NOMO-1 treated with DMSO at 0.1 percent for 48 hours (cell line): ENCODE measurements around the gene CFAP54.
"Not testable (repeated sequence)": the region's sequence is repeated elsewhere in the genome, so short reads cannot be mapped to it uniquely, and the experiment has no call there.

Source experiments
- DNase-seq: peaks from one replicate; lab custom pipeline; 2025; ENCODE audit not compliant: unreplicated experiment; lab: John Stamatoyannopoulos, UW

CFAP54 gene

GRCh38 chr12:96489392-96490056 is at the start of gene CFAP54:
Gene CFAP54 (plus strand): TSS chr12:96489577. CDS start chr12:96489610, 33 bp downstream.
- peak; percentile 89 for DNase-seq

- no peak for DNase-seq
Measured at GRCh38 chr12:96441816-96442215, 47.6 kb upstream of the CFAP54 start.

- no peak for DNase-seq
Measured at GRCh38 chr12:96442906-96443305, 46.5 kb upstream of the CFAP54 start.

DNA sequence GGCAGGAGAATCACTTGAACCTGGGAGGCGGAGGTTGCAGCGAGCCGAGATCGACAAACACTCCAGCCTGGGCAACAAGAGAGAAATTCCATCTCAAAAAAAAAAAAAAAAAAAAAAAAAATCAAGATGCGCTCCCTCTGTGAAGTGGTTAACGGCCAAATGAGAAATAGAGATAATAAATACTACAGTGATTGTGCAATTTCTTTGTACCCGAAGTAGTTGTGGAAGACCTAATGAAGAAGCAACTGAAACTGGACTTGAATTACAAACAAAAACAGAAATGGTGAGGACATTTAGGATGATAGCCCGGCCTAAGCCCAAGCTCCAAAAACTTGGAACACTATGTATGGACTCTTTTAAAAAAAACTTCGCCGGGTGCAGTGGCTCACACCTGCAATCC is 45.0 kb upstream of the CFAP54 start:
- no peak for DNase-seq

GRCh38 chr12:96445691-96446583 is 43.4 kb upstream of the CFAP54 start:
- DNase-seq = peak; percentile 27

GRCh38 chr12:96447256-96447655 is 42.1 kb upstream of the CFAP54 start:
- no peak for DNase-seq

GRCh38 chr12:96448300-96448699 is 41.1 kb upstream of the CFAP54 start:
- no peak for DNase-seq

DNA sequence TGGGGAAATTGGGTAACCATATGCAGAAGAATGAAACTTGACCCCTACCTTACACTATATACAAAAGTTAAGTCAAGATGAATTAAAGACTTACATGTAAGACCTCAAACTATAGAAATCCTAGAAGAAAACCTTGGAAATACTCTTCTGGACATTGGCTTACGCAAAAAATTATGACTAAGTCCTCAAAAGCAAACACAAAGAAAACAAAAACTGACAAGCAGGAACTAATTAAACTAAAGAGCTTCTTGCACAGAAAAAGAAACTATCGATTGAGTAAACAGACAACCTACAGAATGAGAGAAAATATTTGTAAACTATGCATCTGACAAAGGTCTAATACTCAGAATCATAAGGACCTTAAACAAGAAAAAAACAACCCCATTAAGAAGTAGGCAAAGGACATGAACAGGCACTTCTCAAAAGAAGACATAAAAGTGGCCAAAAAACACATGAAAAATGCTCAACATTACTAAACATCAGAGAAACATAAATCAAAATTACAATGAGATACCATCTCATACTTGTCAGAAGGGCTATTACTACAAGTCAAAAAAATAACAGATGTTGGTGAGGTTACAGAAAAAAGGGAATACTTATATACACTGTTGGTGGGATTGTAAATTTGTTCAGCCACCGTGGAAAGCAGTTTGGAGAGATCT is 37.0 kb upstream of the CFAP54 start:
- no peak for DNase-seq

- no peak for DNase-seq
Measured at GRCh38 chr12:96454396-96454795, 35.0 kb upstream of the CFAP54 start.

GRCh38 chr12:96456265-96456974 is 33.0 kb upstream of the CFAP54 start:
- DNase-seq = peak; percentile 85

DNA sequence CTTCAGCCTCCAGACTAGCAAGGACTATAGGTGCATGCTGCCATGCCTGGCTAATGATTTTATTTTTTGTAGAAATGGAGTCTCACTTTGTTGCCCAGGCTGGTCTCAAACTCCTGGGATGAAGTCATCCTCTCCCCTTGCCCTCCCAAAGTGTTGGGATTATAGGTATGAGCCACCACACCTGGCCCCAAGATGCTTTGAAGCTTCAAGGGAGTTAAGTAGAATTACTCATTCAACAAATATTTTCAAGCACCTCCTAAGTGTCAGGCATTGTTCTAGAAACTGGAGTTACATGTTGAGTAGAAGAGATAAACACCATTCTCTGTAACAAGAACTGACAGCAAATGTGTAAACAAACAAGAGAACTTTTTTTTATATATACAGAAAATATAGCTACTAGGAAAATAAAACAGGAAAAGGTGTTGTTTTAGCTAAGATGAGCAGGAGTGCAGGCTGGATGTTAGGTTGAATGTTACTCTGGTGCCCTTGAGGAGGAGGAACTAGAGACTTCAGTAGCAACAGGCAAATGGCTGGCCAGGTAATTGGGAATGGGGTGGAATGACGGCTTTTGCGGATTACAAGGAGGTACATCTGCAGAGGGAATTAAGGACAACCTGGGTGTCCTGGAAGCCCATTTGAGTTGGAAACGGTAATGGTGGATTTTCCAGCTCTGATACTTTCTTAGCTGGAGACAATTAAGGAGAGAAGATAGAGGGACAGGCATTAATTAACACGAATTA is 32.0 kb upstream of the CFAP54 start:
- no peak for DNase-seq

- not testable (repeated sequence) for DNase-seq
Measured at GRCh38 chr12:96459281-96459680, 30.1 kb upstream of the CFAP54 start.

GRCh38 chr12:96462571-96463280 is 26.7 kb upstream of the CFAP54 start:
- DNase-seq = no peak

DNA sequence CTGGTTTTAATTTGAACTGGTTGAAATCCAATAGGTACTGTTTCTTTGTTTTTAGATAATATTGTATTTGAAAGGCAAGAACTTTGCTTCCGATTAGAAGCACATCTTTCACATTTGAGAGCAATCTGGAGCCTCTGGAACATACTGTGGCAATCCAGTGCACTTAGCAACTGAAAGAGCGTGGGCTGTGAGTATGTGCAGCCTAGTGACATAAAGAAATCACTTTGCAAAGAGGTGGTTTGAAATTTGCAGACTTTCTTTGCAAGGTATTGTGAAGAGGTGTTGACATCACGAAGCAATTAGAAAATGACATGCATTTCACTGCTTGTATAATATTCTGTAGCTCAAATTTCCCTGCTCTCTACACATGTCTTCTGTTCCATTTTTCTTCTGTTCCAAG is 23.5 kb upstream of the CFAP54 start:
- no peak for DNase-seq

- no peak for DNase-seq
Measured at GRCh38 chr12:96466939-96467751, 22.2 kb upstream of the CFAP54 start.

GRCh38 chr12:96471368-96472050 is 17.9 kb upstream of the CFAP54 start:
- no peak for DNase-seq

DNA sequence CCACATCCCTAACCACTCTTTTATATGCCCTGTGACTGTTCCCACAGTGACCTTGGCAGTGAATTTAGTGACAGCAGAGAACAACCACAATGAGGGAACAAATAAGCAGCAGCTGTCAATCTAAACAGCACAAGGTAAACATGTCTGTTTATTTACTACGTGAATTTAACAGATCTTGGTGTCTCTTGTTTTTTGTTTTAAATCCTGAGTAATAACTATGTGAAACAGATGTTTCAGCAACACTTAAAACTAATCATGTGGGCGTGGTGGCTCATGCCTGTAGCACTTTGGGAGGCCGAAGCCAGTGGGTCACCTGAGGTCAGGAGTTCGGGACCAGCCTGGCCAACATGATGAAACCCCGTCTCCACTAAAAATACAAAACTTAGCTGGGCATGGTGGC is 17.0 kb upstream of the CFAP54 start:
- DNase-seq = no peak

GRCh38 chr12:96473394-96474093 is 15.8 kb upstream of the CFAP54 start:
- DNase-seq = no peak
